Caco-2 (cell line): Measurements from ENCODE around the gene FBXO33. TPM values are rescaled to one million over a fixed set of nuclear protein-coding genes. Genes with fewer than 3 reads are reported as not detected.

Experiments
- BruUV-seq: library from RNA; stranded (reverse); fragments of 400-500 nt; replicated peaks from 2 replicates; lab custom pipeline; 2021; lab: Mats Ljungman, UMichigan
- CTCF ChIA-PET: fragments of 300-600 bp; sonication (Branson Sonifier 250); formaldehyde crosslinking; loops from one replicate; lab custom pipeline; 2022; ENCODE audit warnings: antibody characterized with exemption; lab: Charles Lee
- POLR2A ChIA-PET: fragments of 300-600 bp; sonication (Branson Sonifier 250); formaldehyde crosslinking; loops from one replicate; lab custom pipeline; 2022; ENCODE audit warnings: antibody characterized with exemption; lab: Charles Lee
- DNase-seq, 2 experiments: peaks; one replicate each; pipeline versions ENCODE4 v3.0.0 to v3.0.0-alpha.2; 2020 to 2022
- H3K27me3 ChIP-seq: replicated peaks from 2 replicates; pipeline ENCODE4 v1.6.0; 2011; ENCODE audit warnings: low read length; ENCODE audit not compliant: control insufficient read depth, insufficient read depth
- H3K36me3 ChIP-seq: 2 replicates; pipeline ENCODE4 v1.5.1; 2011; ENCODE audit warnings: low read length; ENCODE audit not compliant: control insufficient read depth, insufficient read depth
- H3K4me1 ChIP-seq: fragments of 250-450 bp; sonication (Bioruptor Pico); 2 replicates; pipeline ENCODE4 v1.5.1; 2020; ENCODE audit warnings: mild to moderate bottlenecking
- H3K4me3 ChIP-seq: 2 replicates; pipeline ENCODE4 v1.5.1; 2011; ENCODE audit warnings: low read depth, mild to moderate bottlenecking, control low read depth, low read length
- H3K9me3 ChIP-seq: fragments of 250-450 bp; sonication (Bioruptor Pico); 2 replicates; pipeline ENCODE4 v1.5.1; 2020; ENCODE audit warnings: mild to moderate bottlenecking, moderate library complexity
- H3K27ac Mint-ChIP-seq: one replicate; pipeline ENCODE4 v1.8.0; 2022; ENCODE audit warnings: mixed read lengths; ENCODE audit not compliant: unreplicated experiment
- H3K27me3 Mint-ChIP-seq: one replicate; pipeline ENCODE4 v1.8.0; 2022; ENCODE audit warnings: mixed read lengths; ENCODE audit not compliant: insufficient read depth, unreplicated experiment
- H3K36me3 Mint-ChIP-seq: one replicate; pipeline ENCODE4 v1.8.0; 2022; ENCODE audit warnings: mild to moderate bottlenecking, mixed read lengths; ENCODE audit not compliant: insufficient read depth, unreplicated experiment
- H3K4me1 Mint-ChIP-seq: one replicate; pipeline ENCODE4 v1.8.0; 2022; ENCODE audit warnings: low read depth, mixed read lengths; ENCODE audit not compliant: unreplicated experiment
- H3K4me3 Mint-ChIP-seq: one replicate; pipeline ENCODE4 v1.8.0; 2022; ENCODE audit warnings: mild to moderate bottlenecking, moderate library complexity, mixed read lengths; ENCODE audit not compliant: unreplicated experiment
- H3K9me3 Mint-ChIP-seq: one replicate; pipeline ENCODE4 v1.8.0; 2022; ENCODE audit warnings: mixed read lengths; ENCODE audit not compliant: unreplicated experiment
- CTCF ChIP-seq, 2 experiments: fragments of 200-600 bp in 1 of 2; IDR thresholded peaks; 1 replicate in 1 of 2; 2 replicates in 1 of 2; pipeline versions ENCODE4 v1.5.1 to v1.8.0; 2011 to 2022; ENCODE audit warnings: antibody characterized with exemption in 1 of 2, control low read depth in 1 of 2, inconsistent platforms in 1 of 2, low read depth in 1 of 2, low read length in 1 of 2, mild to moderate bottlenecking in 1 of 2, moderate library complexity in 1 of 2; ENCODE audit not compliant: insufficient read depth in 1 of 2, severe bottlenecking in 1 of 2, unreplicated experiment in 1 of 2
- intact Hi-C: fragments of 100-400 bp; cut with micrococcal nuclease; formaldehyde crosslinking; loops from one replicate; pipeline ENCODE4 v1.10.0; 2022; ENCODE audit not compliant: unreplicated experiment
- total RNA-seq: library from RNA; stranded (reverse); gene quantifications from 2 replicates; pipeline ENCODE4 v1.2.3, GENCODE V29; 2022

FBXO33 gene
- total RNA-seq, 1 experiment from 2014 or later = 6.0 TPM

DNA sequence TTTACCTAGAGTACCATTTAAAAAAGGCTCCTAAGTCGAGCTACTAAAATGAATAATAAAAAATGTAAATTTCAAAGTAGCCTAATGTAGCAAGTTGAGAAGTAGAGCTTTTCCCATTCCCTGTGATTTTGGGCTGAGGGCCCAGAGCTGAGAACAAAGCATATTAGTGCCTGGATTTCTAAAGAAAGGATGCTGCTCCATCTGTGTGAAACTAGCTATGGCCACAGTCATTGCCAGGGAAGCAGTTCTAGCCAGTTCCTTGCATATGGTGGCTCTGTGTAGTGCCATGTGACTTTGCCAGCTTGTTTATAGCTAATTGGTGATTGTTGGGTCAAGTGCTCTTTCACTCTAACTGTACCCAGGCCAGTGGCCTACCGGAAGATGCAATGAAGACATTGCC is 20.4 kb upstream of the FBXO33 start:
- H3K4me3 ChIP-seq = no peak overlapping the region
- no peaks in the 10 kb centered on the region for H3K27me3 ChIP-seq
- H3K9me3 ChIP-seq = no peaks in the 10 kb centered on the region
- Mint-ChIP-seq H3K36me3 (no peaks in the 10 kb centered on the region), H3K4me3 (no peak overlapping the region), H3K4me1 (peaks cover under 1% of the 10 kb centered on the region), H3K9me3 (no peaks in the 10 kb centered on the region), H3K27ac (no peak overlapping the region), H3K27me3 (no peaks in the 10 kb centered on the region)
- ChIA-PET POLR2A (no interaction called here), CTCF (no interaction called here)
- H3K36me3 ChIP-seq = no peaks in the 10 kb centered on the region
- H3K4me1 ChIP-seq = no peaks in the 10 kb centered on the region; the same call in 1 of the 2 replicates
- intact Hi-C loops = no loop called here
- no peak for TF ChIP-seq CTCF (IDR thresholded peaks at IDR 0.05; ENCODE audit: insufficient read depth in 1 of 2, low read depth in 1 of 2, low read length in 1 of 2, severe bottlenecking in 1 of 2, unreplicated experiment in 1 of 2)
- no TSS peak for BruUV-seq
- no peak for DNase-seq

- intact Hi-C loops = no loop called here
- no peak for TF ChIP-seq CTCF (IDR thresholded peaks at IDR 0.05; ENCODE audit: insufficient read depth in 1 of 2, low read depth in 1 of 2, low read length in 1 of 2, severe bottlenecking in 1 of 2, unreplicated experiment in 1 of 2)
- Mint-ChIP-seq H3K27ac (no peak overlapping the region), H3K4me1 (peaks cover 9% of the 10 kb centered on the region), H3K4me3 (no peak overlapping the region), H3K27me3 (no peaks in the 10 kb centered on the region), H3K36me3 (no peaks in the 10 kb centered on the region), H3K9me3 (no peaks in the 10 kb centered on the region)
- no peaks in the 10 kb centered on the region for H3K36me3 ChIP-seq
- H3K27me3 ChIP-seq = no peaks in the 10 kb centered on the region
- no peak overlapping the region for H3K4me3 ChIP-seq
- H3K4me1 ChIP-seq = no peaks in the 10 kb centered on the region; the same call in 1 of the 2 replicates
- no TSS peak for BruUV-seq
- H3K9me3 ChIP-seq = no peaks in the 10 kb centered on the region
- ChIA-PET CTCF (no interaction called here), POLR2A (no interaction called here)
- DNase-seq = no peak
These were observed 19.6 kb upstream of the FBXO33 start for GRCh38 chr14:39451811-39452210.

DNA sequence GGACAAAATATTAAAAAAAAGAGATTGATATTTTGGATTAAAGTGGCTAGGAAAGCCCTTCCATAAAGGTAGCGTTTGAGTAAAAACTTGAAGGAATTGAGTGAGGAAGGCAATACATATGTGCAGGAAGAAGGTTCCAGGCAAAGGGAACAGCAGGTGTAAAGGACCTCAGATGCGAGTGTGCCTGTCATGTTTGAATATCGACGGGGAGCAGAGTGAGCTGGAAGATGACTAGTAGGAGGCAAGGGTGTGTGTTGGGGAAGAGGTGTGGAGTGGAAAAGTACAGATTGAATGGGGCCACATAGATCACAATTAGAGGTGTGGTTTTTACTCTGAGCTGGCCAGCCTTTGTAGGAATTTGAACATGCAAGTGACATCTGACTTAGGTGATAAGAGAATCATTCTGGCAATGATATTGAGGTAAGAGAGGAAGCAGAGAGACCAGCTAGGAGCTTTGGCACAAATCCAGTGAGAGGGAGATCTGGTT is 15.0 kb upstream of the FBXO33 start:
- H3K36me3 ChIP-seq = no peaks in the 10 kb centered on the region
- intact Hi-C loops = no loop called here
- no peaks in the 10 kb centered on the region for H3K36me3 Mint-ChIP-seq
- no peaks in the 10 kb centered on the region for H3K9me3 ChIP-seq
- no peak overlapping the region for H3K4me3 ChIP-seq
- H3K27me3 ChIP-seq = no peaks in the 10 kb centered on the region
- H3K4me1 ChIP-seq = no peaks in the 10 kb centered on the region; the same call in 1 of the 2 replicates
- POLR2A ChIA-PET = no interaction called here
- H3K4me3 Mint-ChIP-seq = no peak overlapping the region
- peaks cover 9% of the 10 kb centered on the region for H3K4me1 Mint-ChIP-seq
- no TSS peak for BruUV-seq
- CTCF ChIA-PET = no interaction called here
- no peak for TF ChIP-seq CTCF (IDR thresholded peaks at IDR 0.05; ENCODE audit: insufficient read depth in 1 of 2, low read depth in 1 of 2, low read length in 1 of 2, severe bottlenecking in 1 of 2, unreplicated experiment in 1 of 2)
- no peak overlapping the region for H3K27ac Mint-ChIP-seq
- no peaks in the 10 kb centered on the region for H3K9me3 Mint-ChIP-seq
- no peak for DNase-seq
- no peaks in the 10 kb centered on the region for H3K27me3 Mint-ChIP-seq
